Heart left ventricle (tissue), 16 donors: ENCODE data around the gene CLDN14. TPM values are rescaled to one million over a fixed set of nuclear protein-coding genes. Genes with fewer than 3 reads are reported as not detected.
"Not testable (repeated sequence)": the region's sequence is repeated elsewhere in the genome, so short reads cannot be mapped to it uniquely, and the experiment has no call there.

Source experiments
- ATAC-seq, 4 donors: fragments of 200-7000 bp; cut with Tn5 transposase; one replicate each; pipeline ENCODE4 v1.9.1; 2020 to 2022; ENCODE audit warnings: moderate library complexity in 4 of 4, mild to moderate bottlenecking in 3 of 4, moderate number of reproducible peaks in 1 of 4
- DNase-seq, 5 donors: peaks; one replicate each; pipeline ENCODE4 v3.0.0-alpha.2; 2020
- H3K27ac ChIP-seq, 12 donors: fragments of 200-600 bp; sonication (generic) in 4 of 12; one replicate each; pipeline versions ENCODE4 v1.5.0 to v1.8.0; 2016 to 2022; ENCODE audit warnings: mild to moderate bottlenecking in 2 of 12
- H3K27me3 ChIP-seq, 9 donors: fragments of 200-600 bp; sonication (generic) in 2 of 9; one replicate each; pipeline versions ENCODE4 v1.5.1 to v1.8.0; 2016 to 2022; ENCODE audit warnings: mild to moderate bottlenecking in 3 of 9
- H3K36me3 ChIP-seq, 9 donors: fragments of 200-600 bp; sonication (generic) in 2 of 9; one replicate each; pipeline versions ENCODE4 v1.5.0 to v1.8.0; 2018 to 2022; ENCODE audit warnings: mild to moderate bottlenecking in 2 of 9
- H3K4me1 ChIP-seq, 12 donors: fragments of 200-600 bp; sonication (generic) in 4 of 12; one replicate each; pipeline versions ENCODE4 v1.5.0 to v1.8.0; 2016 to 2022; ENCODE audit warnings: mild to moderate bottlenecking in 3 of 12
- H3K4me3 ChIP-seq, 12 donors: fragments of 200-600 bp; sonication (generic) in 4 of 12; one replicate each; pipeline versions ENCODE4 v1.5.0 to v1.8.0; 2017 to 2022; ENCODE audit warnings: mild to moderate bottlenecking in 9 of 12, moderate library complexity in 4 of 12
- H3K9me3 ChIP-seq, 12 donors: fragments of 200-600 bp; sonication (generic) in 4 of 12; one replicate each; pipeline versions ENCODE4 v1.5.0 to v1.8.0; 2016 to 2022; ENCODE audit warnings: mild to moderate bottlenecking in 1 of 12
- POLR2A ChIP-seq, 2 donors: fragments of 450-650 bp; IDR thresholded peaks; one replicate each; pipeline ENCODE4 v1.6.1; 2017; ENCODE audit warnings: antibody characterized with exemption in 2 of 2, mild to moderate bottlenecking in 2 of 2, moderate library complexity in 2 of 2
- WGBS, 4 donors: extraction: QIAGEN DNeasy Blood & Tissue Kit in 2 of 4; methylation state at CpG; one replicate each; pipeline versions ENCODE4 v1.1.5 to v1.1.7; 2013 to 2018; 5-methylcytosine and 5-hydroxymethylcytosine counted together
- intact Hi-C, 10 donors: fragments of 100-400 bp; cut with DNase I; formaldehyde crosslinking; loops; one replicate each; pipeline versions ENCODE4 v1.11.1 to v1.14.2; 2022
- polyA plus RNA-seq, 2 donors: library from polyadenylated mRNA; stranded (reverse); fragments of 200-250 nt; gene quantifications; one replicate each; pipeline ENCODE4 v1.2.3, GENCODE V29; 2013
- total RNA-seq, 9 donors: library from RNA; depleted of rRNA in 2 of 9; stranded (reverse); fragments of >200 nt in 2 of 9; fragmentation: NEBNext Ultra II Directional in 3 of 9; extraction: Animal tissue kit (Norgen Biotek cat#: 25700) in 3 of 9; gene quantifications; one replicate each; pipeline versions ENCODE4 v1.1.0 to v1.2.4, GENCODE V29; 2016 to 2023
- TF ChIP-seq, protein P1 (sequence below), 12 donors: fragments of 200-600 bp; sonication (generic) in 4 of 12; IDR thresholded peaks; one replicate each; pipeline versions ENCODE4 v1.5.0 to v1.8.0; 2018 to 2022; ENCODE audit warnings: antibody characterized with exemption in 12 of 12, mild to moderate bottlenecking in 5 of 12
- donor health status: ischemic (EF 13 %, LVEDD 7.1; RV severe dilation, severe dysfunction).
- donor health status: healthy with polysubstance abuse.
- donor health status: DM: no; HTN: yes; CAD: no.
- donor health status: DM: no; HTN: no; CAD: no.
- donor health status: ischemic (EF 25% LVEDD 6.9; RV normal size, moderate dysfunction).
- donor health status: ischemic (EF 25% LVEDD 5.7; RV mildly dilated, moderate dysfunction).
- donor health status: healthy.
- donor health status: DM: yes; HTN: yes; CAD: no.
- donor health status: ischemic (EF 35%, LVEDD 5.7; RV mildly dilated, moderate dysfunction).
- donor health status: nonischemic (EF 11% LVEDD 7.7; RV severe dilation, severe dysfunction).
- donor health status: DM: yes; HTN: yes; CAD: no.
- donor health status: PGD.
- donor health status: ischemic (EF 29% LVEDD 5.4; RV normal size, mild dysfunction).
- donor health status: nonischemic (EF 23%, LVEDD 6.1; RV moderate dilation, normal function).

The CLDN14 gene
- total and polyA plus RNA-seq, 11 donors = not detected

GRCh38 chr21:36477001-36477400 lies 2.9 kb downstream of the CLDN14 start:
- H3K27me3 ChIP-seq = no peaks in the 10 kb centered on the region

GRCh38 chr21:36476541-36476940 lies 3.4 kb downstream of the CLDN14 start:
- not testable (repeated sequence) for H3K27ac ChIP-seq, ATAC-seq, H3K36me3 ChIP-seq

More at GRCh38 chr21:36477001-36477400, 2.9 kb downstream of the CLDN14 start:
- intact Hi-C loops = loop anchor here in 1 of 10 donors (10.0 kb wide), 1 partner anchor 52 kb away; no protein-coding TSS in a partner anchor
- DNase-seq (no peak), ATAC-seq (no peak)
- no peak overlapping the region for H3K27ac ChIP-seq
- H3K4me3 ChIP-seq = no peak overlapping the region
- H3K4me1 ChIP-seq = peaks cover 0 to 11% (median 0%) of the 10 kb centered on the region in 12 donors
- no peaks in the 10 kb centered on the region for H3K36me3 ChIP-seq
- H3K9me3 ChIP-seq = no peaks in the 10 kb centered on the region
- 62 to 76% (median 71%) methylated on average over 4 of the region's 4 CpGs for WGBS, 4 donors
- no peak for TF ChIP-seq POLR2A (IDR thresholded peaks at IDR 0.05)

DNA sequence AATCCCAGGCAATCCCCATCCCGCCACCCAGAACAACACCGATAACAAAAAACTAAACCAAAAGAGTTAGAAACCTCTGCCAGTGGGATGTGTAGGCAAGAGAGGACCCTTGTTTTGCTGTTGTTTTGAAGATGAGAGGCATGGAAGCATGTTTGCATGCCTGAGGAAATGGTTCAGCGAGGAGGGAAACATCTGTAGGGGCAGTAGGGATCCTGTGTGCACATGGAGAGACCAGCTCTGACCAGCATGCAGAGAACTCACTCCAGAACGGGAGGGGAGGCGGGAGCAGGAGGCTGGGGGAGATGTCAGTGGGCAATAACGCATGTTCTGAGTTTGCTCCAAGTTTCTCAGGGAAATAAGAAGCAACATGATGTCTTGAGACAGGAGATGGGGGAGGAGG lies 5.3 kb downstream of the CLDN14 start:
- Histone ChIP-seq H3K4me1 (peaks cover 0 to 11% (median 0%) of the 10 kb centered on the region in 12 donors), H3K36me3 (no peaks in the 10 kb centered on the region), H3K9me3 (no peaks in the 10 kb centered on the region), H3K27ac (no peak overlapping the region), H3K27me3 (no peaks in the 10 kb centered on the region), H3K4me3 (no peak overlapping the region)
- WGBS, 4 donors = 72 to 81% (median 76%) methylated on average over 6 of the region's 6 CpGs
- TF ChIP-seq, protein P1, sequence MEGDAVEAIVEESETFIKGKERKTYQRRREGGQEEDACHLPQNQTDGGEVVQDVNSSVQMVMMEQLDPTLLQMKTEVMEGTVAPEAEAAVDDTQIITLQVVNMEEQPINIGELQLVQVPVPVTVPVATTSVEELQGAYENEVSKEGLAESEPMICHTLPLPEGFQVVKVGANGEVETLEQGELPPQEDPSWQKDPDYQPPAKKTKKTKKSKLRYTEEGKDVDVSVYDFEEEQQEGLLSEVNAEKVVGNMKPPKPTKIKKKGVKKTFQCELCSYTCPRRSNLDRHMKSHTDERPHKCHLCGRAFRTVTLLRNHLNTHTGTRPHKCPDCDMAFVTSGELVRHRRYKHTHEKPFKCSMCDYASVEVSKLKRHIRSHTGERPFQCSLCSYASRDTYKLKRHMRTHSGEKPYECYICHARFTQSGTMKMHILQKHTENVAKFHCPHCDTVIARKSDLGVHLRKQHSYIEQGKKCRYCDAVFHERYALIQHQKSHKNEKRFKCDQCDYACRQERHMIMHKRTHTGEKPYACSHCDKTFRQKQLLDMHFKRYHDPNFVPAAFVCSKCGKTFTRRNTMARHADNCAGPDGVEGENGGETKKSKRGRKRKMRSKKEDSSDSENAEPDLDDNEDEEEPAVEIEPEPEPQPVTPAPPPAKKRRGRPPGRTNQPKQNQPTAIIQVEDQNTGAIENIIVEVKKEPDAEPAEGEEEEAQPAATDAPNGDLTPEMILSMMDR (IDR thresholded peaks at IDR 0.05) = no peak
- TF ChIP-seq POLR2A (IDR thresholded peaks at IDR 0.05) = no peak
- DNase-seq (no peak), ATAC-seq (no peak)
- intact Hi-C loops = loop anchor here in 1 of 10 donors (10.0 kb wide), 1 partner anchor 50 kb away; no protein-coding TSS in a partner anchor

More at GRCh38 chr21:36476541-36476940, 3.4 kb downstream of the CLDN14 start:
- 83 to 91% (median 85%) methylated on average over 5 of the region's 5 CpGs for WGBS, 4 donors
- intact Hi-C loops = loop anchor here in 1 of 10 donors (10.0 kb wide), 1 partner anchor 52 kb away; no protein-coding TSS in a partner anchor
- not testable (repeated sequence) for H3K9me3 ChIP-seq, DNase-seq, H3K4me3 ChIP-seq, H3K27me3 ChIP-seq
- peaks cover 0 to 11% (median 0%) of the 10 kb centered on the region in 12 donors for H3K4me1 ChIP-seq

- TF ChIP-seq, protein P1 (IDR thresholded peaks at IDR 0.05) = no peak
- TF ChIP-seq POLR2A (IDR thresholded peaks at IDR 0.05) = no peak
- Histone ChIP-seq H3K9me3 (no peaks in the 10 kb centered on the region), H3K4me1 (peaks cover 0 to 11% (median 0%) of the 10 kb centered on the region in 12 donors), H3K27me3 (no peaks in the 10 kb centered on the region), H3K27ac (no peak overlapping the region), H3K36me3 (no peaks in the 10 kb centered on the region), H3K4me3 (no peak overlapping the region)
- ATAC-seq (no peak), DNase-seq (no peak)
- 85 to 100% (median 93%) methylated on average over 1 of the region's 1 CpG for WGBS, 4 donors
- intact Hi-C loops = loop anchor here in 1 of 10 donors (10.0 kb wide), 1 partner anchor 48 kb away; no protein-coding TSS in a partner anchor
Observed at GRCh38 chr21:36473203-36473602, 6.7 kb downstream of the CLDN14 start.

DNA sequence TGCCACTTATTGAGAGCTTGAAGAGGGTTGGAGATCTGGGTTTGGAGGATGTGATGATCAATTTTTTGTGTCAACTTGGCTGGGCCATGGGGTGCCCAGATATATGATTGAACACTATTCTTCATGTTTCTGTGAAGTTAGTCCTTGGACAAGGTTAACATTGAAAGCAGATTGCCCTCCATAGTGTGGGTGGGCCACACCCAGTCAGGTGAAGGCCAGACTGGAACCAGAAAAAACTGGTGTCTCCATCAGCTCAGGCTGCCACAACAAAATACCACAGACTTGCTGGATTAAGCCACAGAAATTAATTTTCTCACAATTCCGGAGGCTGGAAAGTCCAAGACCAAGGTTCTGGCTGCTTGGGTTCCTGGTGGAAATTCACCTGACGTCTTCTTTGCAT lies 7.5 kb downstream of the CLDN14 start:
- no peaks in the 10 kb centered on the region for H3K9me3 ChIP-seq
- ATAC-seq = no peak
- H3K4me3 ChIP-seq = no peak overlapping the region
- 88 to 96% (median 94%) methylated on average over 2 of the region's 2 CpGs for WGBS, 4 donors
- intact Hi-C loops = loop anchor here in 1 of 10 donors (10.0 kb wide), 1 partner anchor 48 kb away; no protein-coding TSS in a partner anchor
- no peaks in the 10 kb centered on the region for H3K27me3 ChIP-seq
- H3K27ac ChIP-seq = no peak overlapping the region
- TF ChIP-seq, protein P1 (IDR thresholded peaks at IDR 0.05) = no peak
- no peak for TF ChIP-seq POLR2A (IDR thresholded peaks at IDR 0.05)
- no peak for DNase-seq
- peaks cover 0 to 6% (median 0%) of the 10 kb centered on the region in 12 donors for H3K4me1 ChIP-seq
- H3K36me3 ChIP-seq = no peaks in the 10 kb centered on the region
